Left forelimb (tissue), 1 donor: ENCODE results near the gene TRIM54.

Experiments
- DNase-seq: peaks from one replicate; pipeline ENCODE4 v3.0.0-alpha.2; 2018; ENCODE audit warnings: low spot score

TRIM54 gene

DNA sequence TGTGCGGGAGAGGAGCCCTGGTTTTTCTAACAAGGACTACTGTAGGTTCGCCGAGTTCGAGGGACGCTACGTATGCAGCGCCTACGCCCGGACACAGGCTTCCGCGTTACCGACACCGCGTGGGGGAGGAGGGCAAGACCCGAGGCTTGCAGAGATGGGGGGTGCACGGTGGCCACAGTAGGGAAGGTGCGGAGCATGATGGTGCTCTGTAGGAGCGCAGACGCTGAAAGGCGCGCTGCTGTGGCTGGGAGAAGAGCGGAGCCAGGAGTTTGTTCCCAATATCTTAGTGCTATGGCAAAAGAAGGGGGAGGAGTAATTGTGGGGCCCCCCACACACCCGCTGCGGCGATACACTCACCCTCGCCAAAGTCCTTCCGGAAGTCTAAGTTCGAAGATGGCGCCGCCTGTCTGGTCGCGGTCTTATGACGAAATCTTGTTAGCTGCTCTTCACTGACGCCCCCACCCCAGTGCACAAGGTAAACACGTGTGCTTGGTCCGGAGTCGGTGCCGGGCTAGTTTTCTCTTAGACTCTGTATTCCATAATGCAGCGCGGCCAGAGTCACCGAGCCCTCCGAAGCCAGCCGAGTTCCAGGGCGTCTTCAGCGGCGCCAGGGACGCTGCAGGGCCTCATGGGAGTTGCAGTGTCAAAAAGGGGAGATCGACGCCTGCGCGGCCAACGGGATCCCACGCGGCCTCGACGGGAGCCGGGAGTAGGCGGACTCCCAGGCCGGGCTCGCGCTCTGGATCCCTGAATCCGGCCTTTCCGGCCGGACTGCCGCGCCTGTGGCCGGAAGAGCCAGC is 74.4 kb downstream of the TRIM54 start, which contains the start of gene GTF3C2:
Gene GTF3C2, minus strand, starts transcription at position 383 of the 800 bp plus-strand sequence. CDS start 13,210 bp downstream, outside the sequence.
- DNase-seq = peak; percentile 97
